SK-N-SH treated with all-trans-retinoic acid at 6 μM for 48 hours (cell line): ENCODE data around the gene SLC18A2.

Source experiments
- OSR1 ChIP-seq: fragments of 250-450 bp; sonication (Bioruptor Pico); IDR thresholded peaks from 2 replicates; pipeline ENCODE4 v1.8.0; 2022; ENCODE audit warnings: moderate library complexity, mild to moderate bottlenecking, inconsistent platforms
- PPARA ChIP-seq: fragments of 250-450 bp; sonication (Bioruptor Pico); IDR thresholded peaks from 2 replicates; pipeline ENCODE4 v1.5.0; 2020; ENCODE audit warnings: mild to moderate bottlenecking, borderline replicate concordance
- ZFP30 ChIP-seq: fragments of 450-650 bp; formaldehyde crosslinking; IDR thresholded peaks from 2 replicates; pipeline ENCODE4 v1.5.0; 2022; ENCODE audit warnings: mild to moderate bottlenecking, moderate library complexity

GRCh38 chr10:117294735-117295134 is 53.8 kb downstream of the SLC18A2 start:
- TF ChIP-seq PPARA (CRISPR knock-in tag) (no peak), ZFP30 (CRISPR knock-in tag) (no peak), OSR1 (CRISPR knock-in tag) (no peak)
